ENCODE measurements around the gene DISP2.

The DISP2 gene

GRCh38 chr15:40368719-40369473 is 10.9 kb downstream of the DISP2 start:
- Histone ChIP-seq H4K20me1 (ENCODE audit: low read depth, low read length) (no peaks in the 10 kb centered on the region), H3K27ac (ENCODE audit: low read depth, low read length) (no peak overlapping the region), H3K9me3 (ENCODE audit: insufficient read depth, low read length) (no peaks in the 10 kb centered on the region), H3K79me2 (ENCODE audit: insufficient read depth, low read length) (no peaks in the 10 kb centered on the region), H3K9ac (ENCODE audit: low read length) (no peak overlapping the region; the same call in 1 of the 2 replicates), H3K36me3 (ENCODE audit: low read length) (no peaks in the 10 kb centered on the region), H3K9me2 (replicated peaks; ENCODE audit: insufficient read depth, low read length) (no peaks in the 10 kb centered on the region), H3K4me2 (ENCODE audit: low read depth, low read length, poor library complexity, severe bottlenecking) (peak overlapping the region; percentile 44), H3K4me3 (ENCODE audit: insufficient read depth, low read length, poor library complexity, severe bottlenecking) (no peak overlapping the region), H2AFZ (ENCODE audit: low read depth, low read length, severe bottlenecking) (no peak overlapping the region), H3K27me3 (ENCODE audit: low read length) (no peaks in the 10 kb centered on the region; the same call in 1 of the 2 replicates), H3F3A (ENCODE audit: insufficient read depth) (no peaks in the 10 kb centered on the region)
- no peak for TF ChIP-seq EZH2phosphoT487 (conservative IDR thresholded peaks at IDR 0.05; ENCODE audit: low read length)
- no peak for TF ChIP-seq CTCF (IDR thresholded peaks at IDR 0.05; ENCODE audit: insufficient read depth, low read length, poor library complexity, severe bottlenecking)

GRCh38 chr15:40369474-40369869 is 11.5 kb downstream of the DISP2 start:
- H4K20me1 ChIP-seq (ENCODE audit: low read depth, low read length): no peaks in the 10 kb centered on the region
- H2AFZ ChIP-seq (ENCODE audit: low read depth, low read length, severe bottlenecking): no peak overlapping the region
- H3K27me3 ChIP-seq (ENCODE audit: low read length): no peaks in the 10 kb centered on the region; the same call in 1 of the 2 replicates
- H3K79me2 ChIP-seq (ENCODE audit: insufficient read depth, low read length): no peaks in the 10 kb centered on the region
- H3F3A ChIP-seq (ENCODE audit: insufficient read depth): no peaks in the 10 kb centered on the region
- no peak overlapping the region for H3K4me2 ChIP-seq (ENCODE audit: low read depth, low read length, poor library complexity, severe bottlenecking)
- no peak overlapping the region for H3K27ac ChIP-seq (ENCODE audit: low read depth, low read length)
- TF ChIP-seq EZH2phosphoT487 (conservative IDR thresholded peaks at IDR 0.05; ENCODE audit: low read length): no peak
- TF ChIP-seq CTCF (IDR thresholded peaks at IDR 0.05; ENCODE audit: insufficient read depth, low read length, poor library complexity, severe bottlenecking): no peak
- H3K9ac ChIP-seq (ENCODE audit: low read length): no peak overlapping the region
- H3K9me3 ChIP-seq (ENCODE audit: insufficient read depth, low read length): no peaks in the 10 kb centered on the region
- no peaks in the 10 kb centered on the region for H3K36me3 ChIP-seq (ENCODE audit: low read length)
- H3K9me2 ChIP-seq (replicated peaks; ENCODE audit: insufficient read depth, low read length): no peaks in the 10 kb centered on the region
- H3K4me3 ChIP-seq (ENCODE audit: insufficient read depth, low read length, poor library complexity, severe bottlenecking): no peak overlapping the region

- H3K9ac ChIP-seq (ENCODE audit: low read length): no peak overlapping the region
- no peaks in the 10 kb centered on the region for H4K20me1 ChIP-seq (ENCODE audit: low read depth, low read length)
- H3F3A ChIP-seq (ENCODE audit: insufficient read depth): no peaks in the 10 kb centered on the region
- no peak overlapping the region for H3K4me3 ChIP-seq (ENCODE audit: insufficient read depth, low read length, poor library complexity, severe bottlenecking)
- H3K36me3 ChIP-seq (ENCODE audit: low read length): no peaks in the 10 kb centered on the region
- H3K9me2 ChIP-seq (replicated peaks; ENCODE audit: insufficient read depth, low read length): no peaks in the 10 kb centered on the region
- H2AFZ ChIP-seq (ENCODE audit: low read depth, low read length, severe bottlenecking): no peak overlapping the region
- no peaks in the 10 kb centered on the region; the same call in 1 of the 2 replicates for H3K27me3 ChIP-seq (ENCODE audit: low read length)
- H3K27ac ChIP-seq (ENCODE audit: low read depth, low read length): no peak overlapping the region
- TF ChIP-seq EZH2phosphoT487 (conservative IDR thresholded peaks at IDR 0.05; ENCODE audit: low read length) (no peak), CTCF (IDR thresholded peaks at IDR 0.05; ENCODE audit: insufficient read depth, low read length, poor library complexity, severe bottlenecking) (no peak)
- no peaks in the 10 kb centered on the region for H3K79me2 ChIP-seq (ENCODE audit: insufficient read depth, low read length)
- H3K4me2 ChIP-seq (ENCODE audit: low read depth, low read length, poor library complexity, severe bottlenecking): no peak overlapping the region
- H3K9me3 ChIP-seq (ENCODE audit: insufficient read depth, low read length): no peaks in the 10 kb centered on the region
These were observed 12.0 kb downstream of the DISP2 start for GRCh38 chr15:40369971-40370370.
